Activated naive CD4-positive, alpha-beta T cell treated with anti-CD3 and anti-CD28 coated beads, Interleukin-2, amount 50 U/mL, for 24 hours (primary cell): Measurements from ENCODE around the gene TLR5.

Experiments
- H3K27ac Mint-ChIP-seq: one replicate; pipeline ENCODE4 v1.8.0; 2021; ENCODE audit warnings: mild to moderate bottlenecking, mixed read lengths
- H3K27me3 Mint-ChIP-seq: one replicate; pipeline ENCODE4 v1.8.0; 2021; ENCODE audit warnings: mixed read lengths
- H3K36me3 Mint-ChIP-seq: one replicate; pipeline ENCODE4 v1.8.0; 2021; ENCODE audit warnings: mixed read lengths
- H3K4me1 Mint-ChIP-seq: one replicate; pipeline ENCODE4 v1.8.0; 2021; ENCODE audit warnings: mixed read lengths
- H3K4me3 Mint-ChIP-seq: one replicate; pipeline ENCODE4 v1.8.0; 2021; ENCODE audit warnings: mild to moderate bottlenecking, mixed read lengths
- H3K9me3 Mint-ChIP-seq: one replicate; pipeline ENCODE4 v1.8.0; 2021; ENCODE audit warnings: mixed read lengths

The TLR5 gene

DNA sequence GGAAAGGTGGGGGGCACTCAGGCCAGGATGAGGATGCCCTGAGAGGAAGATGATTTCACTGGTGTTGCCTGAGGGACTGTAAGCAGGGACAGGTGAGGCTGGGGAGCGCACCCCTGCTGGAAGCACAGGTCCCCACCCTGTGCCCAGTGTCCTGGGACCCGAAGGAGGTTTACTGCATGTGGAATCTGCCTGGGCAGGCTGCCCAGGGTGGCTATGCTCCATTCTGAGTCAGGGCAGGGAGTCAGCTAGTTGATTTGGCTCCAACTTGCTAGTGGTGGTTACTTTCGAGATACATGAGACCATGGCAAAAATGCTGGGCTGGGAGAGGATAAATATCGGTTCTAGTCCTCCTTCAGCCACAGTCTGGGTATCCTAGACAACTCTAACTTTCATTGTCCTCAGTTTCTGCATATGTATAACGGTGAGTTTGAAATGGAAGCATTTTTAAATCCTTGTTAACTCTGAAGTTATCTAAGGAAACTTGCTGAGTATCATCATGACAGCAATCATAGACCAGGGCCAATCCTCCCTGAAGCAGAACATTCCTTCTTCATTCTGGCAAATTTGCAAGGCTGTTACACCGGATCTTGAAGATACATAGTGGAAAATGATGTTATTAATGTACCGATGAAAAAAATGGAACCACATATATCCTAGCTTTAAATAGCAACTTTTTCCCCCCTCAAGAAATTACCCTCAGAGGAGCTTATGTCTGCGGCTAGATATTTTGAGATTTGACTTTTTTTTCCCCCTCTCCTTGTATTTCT, 7.7 kb downstream of the TLR5 start:
- Mint-ChIP-seq H3K9me3 (no peaks in the 10 kb centered on the region), H3K27me3 (peaks cover 3% of the 10 kb centered on the region), H3K27ac (peak overlapping the region; percentile 48), H3K36me3 (peaks cover 5% of the 10 kb centered on the region), H3K4me1 (peaks cover 17% of the 10 kb centered on the region), H3K4me3 (no peak overlapping the region)

DNA sequence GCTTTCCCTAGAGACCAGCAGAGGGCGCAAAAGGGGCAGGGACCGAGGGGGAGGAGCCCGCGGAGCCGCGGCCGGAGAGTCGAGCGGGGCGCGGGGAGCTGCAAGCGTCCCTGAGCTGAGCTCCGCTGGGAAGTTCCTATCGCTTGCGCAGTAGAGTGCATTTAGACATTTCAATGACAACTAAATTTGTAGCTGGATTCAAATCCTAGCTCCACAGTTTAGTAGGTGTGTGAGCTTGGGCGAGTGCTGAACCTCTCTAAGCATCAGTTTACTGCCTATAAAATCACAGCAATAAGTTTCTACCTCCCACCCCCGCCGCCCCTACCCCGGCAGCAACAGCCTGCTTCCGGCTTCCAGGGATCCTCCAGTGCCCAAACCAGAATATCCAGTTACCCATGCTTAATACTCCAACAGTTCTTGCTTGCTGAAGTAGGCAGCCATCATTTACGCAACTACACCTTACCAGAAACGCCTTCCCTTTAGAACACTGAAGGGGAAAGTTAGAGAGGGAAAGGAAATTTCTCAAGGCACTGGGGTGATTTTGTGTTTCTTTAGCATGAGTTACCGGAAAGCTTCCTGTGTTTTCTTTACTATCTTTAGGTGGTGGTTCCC, 9.1 kb downstream of the TLR5 start:
- no peaks in the 10 kb centered on the region for H3K9me3 Mint-ChIP-seq
- no peak overlapping the region for H3K27ac Mint-ChIP-seq
- H3K4me1 Mint-ChIP-seq: peaks cover 24% of the 10 kb centered on the region
- H3K27me3 Mint-ChIP-seq: peaks cover 3% of the 10 kb centered on the region
- H3K4me3 Mint-ChIP-seq: peak overlapping the region; percentile 75
- peaks cover 4% of the 10 kb centered on the region for H3K36me3 Mint-ChIP-seq

DNA sequence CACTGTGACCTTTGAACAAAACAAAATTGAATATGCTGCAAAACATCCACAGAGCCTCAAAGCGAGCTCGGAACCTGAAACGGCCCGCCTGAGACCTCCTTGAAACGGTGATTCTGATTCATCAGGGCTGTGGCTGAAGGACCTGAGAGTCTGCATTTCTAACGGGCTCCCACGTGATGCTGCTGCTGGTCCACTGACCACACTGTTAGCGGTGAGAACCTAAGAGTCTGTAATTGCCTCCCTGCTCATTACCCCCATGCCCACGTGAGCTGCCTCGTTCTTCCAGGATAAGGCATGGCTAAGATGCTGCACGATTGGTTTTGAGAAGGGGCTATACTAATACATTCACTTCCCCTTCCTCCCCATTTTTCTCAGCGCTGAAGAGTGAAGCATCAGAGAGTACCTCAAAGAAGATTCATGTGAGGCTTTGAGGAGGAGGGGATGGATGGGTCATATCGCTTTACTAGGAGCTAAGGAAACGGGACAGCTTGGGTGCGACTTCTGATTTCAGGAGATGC, 9.7 kb downstream of the TLR5 start:
- Mint-ChIP-seq H3K4me3 (peak overlapping the region; percentile 75), H3K9me3 (no peaks in the 10 kb centered on the region)

DNA sequence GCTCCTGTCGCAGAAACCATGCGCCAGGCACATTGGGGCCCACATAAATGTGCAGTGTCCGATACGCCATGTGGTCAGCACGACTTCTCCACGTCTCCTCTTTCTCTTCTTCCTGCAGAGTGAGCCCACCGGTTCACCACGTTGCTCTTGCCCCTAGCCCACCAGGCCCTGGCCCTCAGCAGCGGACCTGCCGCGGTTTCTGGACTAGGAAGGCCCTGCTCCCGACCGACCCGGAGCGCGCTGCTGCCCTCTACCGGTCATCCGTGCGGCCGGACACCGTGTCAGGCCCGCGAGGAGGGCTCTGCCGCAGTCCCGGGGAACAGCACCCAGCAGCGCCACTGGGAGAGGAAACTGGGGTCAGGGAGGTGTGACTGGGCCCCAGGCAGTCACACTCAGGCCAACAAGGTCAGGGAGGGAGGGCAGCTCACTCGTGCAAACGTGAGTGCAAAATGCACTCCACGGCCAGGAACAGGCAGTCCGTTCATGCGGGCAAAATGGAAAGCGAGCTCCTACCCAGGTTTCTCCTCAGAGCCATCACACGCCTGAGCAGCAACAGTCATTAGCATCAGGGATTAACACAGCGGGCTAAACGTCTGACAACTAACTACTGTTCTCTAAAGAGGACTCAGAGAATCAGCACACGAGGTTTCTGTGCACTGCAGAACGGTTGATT, 13.7 kb downstream of the TLR5 start:
- peaks cover 5% of the 10 kb centered on the region for H3K36me3 Mint-ChIP-seq
- H3K4me1 Mint-ChIP-seq: peaks cover 22% of the 10 kb centered on the region
- H3K4me3 Mint-ChIP-seq: peak overlapping the region; percentile 80
- H3K9me3 Mint-ChIP-seq: no peaks in the 10 kb centered on the region
- no peak overlapping the region for H3K27ac Mint-ChIP-seq
- H3K27me3 Mint-ChIP-seq: no peaks in the 10 kb centered on the region

More for the DNA sequence above, 9.7 kb downstream of the TLR5 start:
- Mint-ChIP-seq H3K27ac (no peak overlapping the region), H3K36me3 (peaks cover 5% of the 10 kb centered on the region), H3K27me3 (peaks cover 3% of the 10 kb centered on the region), H3K4me1 (peaks cover 25% of the 10 kb centered on the region)

DNA sequence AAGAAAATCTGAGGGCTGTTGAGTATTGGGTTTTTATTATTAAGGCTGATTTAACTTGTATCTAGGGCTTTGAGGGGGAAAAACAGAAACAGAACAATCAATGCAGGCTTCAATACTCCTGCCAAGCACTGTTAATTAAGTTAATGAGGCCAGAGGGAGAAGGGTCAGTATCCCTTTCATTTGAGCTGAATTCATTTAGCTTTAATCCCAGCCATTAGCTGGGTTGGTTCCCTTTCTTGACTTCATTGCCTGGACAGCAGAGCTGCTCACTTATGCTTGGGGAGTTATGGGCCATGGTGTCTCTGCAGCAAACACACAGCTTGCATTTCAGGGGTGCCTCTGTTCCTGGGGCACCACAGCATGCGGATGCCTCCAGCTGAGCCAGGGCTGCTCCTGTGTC, 16.3 kb downstream of the TLR5 start:
- Mint-ChIP-seq H3K4me3 (no peak overlapping the region), H3K36me3 (peaks cover 5% of the 10 kb centered on the region), H3K27me3 (no peaks in the 10 kb centered on the region), H3K4me1 (peaks cover 19% of the 10 kb centered on the region), H3K9me3 (no peaks in the 10 kb centered on the region), H3K27ac (peak overlapping the region; percentile 30)

DNA sequence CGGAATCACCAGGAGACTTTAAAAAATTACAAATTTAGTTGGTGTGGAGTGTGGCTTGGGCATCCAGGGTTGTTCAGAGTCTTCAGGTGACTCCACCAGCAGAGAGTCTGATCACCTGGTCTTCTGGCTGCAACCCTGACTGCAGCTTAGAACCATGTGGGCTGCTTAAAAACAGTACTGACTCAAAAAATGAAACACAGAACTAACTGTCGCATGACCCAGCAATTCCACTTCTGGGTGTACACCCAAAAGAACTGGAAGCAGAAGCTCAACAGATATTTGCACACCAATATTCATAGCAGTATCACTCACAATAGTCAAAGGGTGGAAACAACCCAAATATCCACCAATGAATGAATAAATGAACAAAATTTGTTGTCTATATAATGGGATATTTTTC, 17.3 kb downstream of the TLR5 start:
- Mint-ChIP-seq H3K27me3 (no peaks in the 10 kb centered on the region), H3K4me3 (no peak overlapping the region), H3K27ac (peak overlapping the region; percentile 10), H3K4me1 (peaks cover 18% of the 10 kb centered on the region), H3K9me3 (no peaks in the 10 kb centered on the region), H3K36me3 (peaks cover 5% of the 10 kb centered on the region)

DNA sequence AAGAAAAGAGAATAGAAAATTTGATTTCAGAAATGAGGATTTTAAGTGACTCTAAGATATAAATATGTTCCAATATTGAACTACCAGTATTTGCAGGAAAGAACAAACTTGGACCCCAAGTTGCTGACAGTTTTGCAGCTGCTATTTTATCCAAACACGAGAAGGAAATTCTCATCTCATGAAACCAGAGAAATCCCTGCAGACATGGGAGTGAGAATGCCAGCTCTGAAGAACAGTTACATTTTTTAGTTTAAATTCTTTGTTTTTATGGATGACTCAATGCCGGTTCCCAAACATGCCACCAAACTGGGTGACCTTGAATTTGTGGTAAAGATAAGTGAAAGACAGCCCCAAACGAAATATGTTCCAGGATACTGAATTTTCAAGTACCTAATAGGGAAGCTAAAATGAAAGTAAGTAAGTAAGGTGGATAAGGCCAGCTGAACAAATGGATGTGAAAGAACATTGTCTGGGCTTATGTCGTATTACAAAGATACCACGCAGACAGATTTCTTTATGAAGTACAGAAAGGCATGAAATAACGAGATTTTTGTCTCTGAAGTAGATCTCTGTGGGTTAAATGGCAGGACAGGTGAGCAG, 19.9 kb downstream of the TLR5 start:
- Mint-ChIP-seq H3K36me3 (no peaks in the 10 kb centered on the region), H3K4me1 (peaks cover 6% of the 10 kb centered on the region), H3K4me3 (peak overlapping the region; percentile 73), H3K9me3 (no peaks in the 10 kb centered on the region), H3K27ac (no peak overlapping the region), H3K27me3 (no peaks in the 10 kb centered on the region)

DNA sequence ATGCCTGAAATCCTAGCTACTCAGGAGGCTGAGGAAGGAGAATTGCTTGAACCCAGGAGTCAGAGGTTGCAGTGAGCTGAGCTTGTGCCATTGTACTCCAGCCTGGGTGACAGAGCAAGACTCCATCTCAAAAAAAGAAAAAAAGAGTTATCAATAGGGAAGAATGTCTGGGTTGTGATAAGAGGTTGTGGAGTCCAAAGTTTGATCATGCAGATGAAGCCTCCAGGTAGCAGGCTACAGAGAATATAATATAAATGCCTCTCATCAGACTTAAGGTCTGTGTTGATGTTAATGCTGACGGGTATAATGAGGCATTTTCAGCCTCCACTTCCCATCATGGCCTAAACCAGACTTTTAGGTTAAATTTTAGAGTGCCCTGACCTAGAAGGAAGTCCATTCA, 24.6 kb downstream of the TLR5 start:
- no peaks in the 10 kb centered on the region for H3K9me3 Mint-ChIP-seq
- H3K27me3 Mint-ChIP-seq: no peaks in the 10 kb centered on the region
- H3K27ac Mint-ChIP-seq: no peak overlapping the region
- H3K4me3 Mint-ChIP-seq: no peak overlapping the region
- no peaks in the 10 kb centered on the region for H3K36me3 Mint-ChIP-seq
- H3K4me1 Mint-ChIP-seq: peaks cover 4% of the 10 kb centered on the region

DNA sequence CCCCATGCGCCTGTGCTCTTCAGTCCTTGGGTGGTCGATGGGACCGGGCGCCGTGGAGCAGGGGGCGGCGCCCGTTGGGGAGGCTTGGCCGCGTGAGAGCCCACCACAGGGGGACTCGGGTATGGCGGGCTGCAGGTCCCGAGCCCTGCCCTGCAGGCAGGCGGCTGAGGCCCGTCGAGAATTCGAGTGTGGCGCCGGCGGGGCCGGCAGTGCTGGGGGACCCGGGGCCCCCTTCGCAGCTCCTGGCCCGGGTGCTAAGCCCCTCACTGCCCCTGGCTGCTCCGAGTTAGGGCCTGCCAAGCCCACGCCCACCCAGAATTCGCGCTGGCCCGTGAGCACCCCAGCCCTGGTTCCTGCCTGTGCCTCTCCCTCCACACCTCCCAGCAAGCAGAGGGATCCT, 26.1 kb downstream of the TLR5 start:
- no peak overlapping the region for H3K4me3 Mint-ChIP-seq
- H3K27me3 Mint-ChIP-seq: no peaks in the 10 kb centered on the region
- H3K4me1 Mint-ChIP-seq: no peaks in the 10 kb centered on the region
- no peak overlapping the region for H3K27ac Mint-ChIP-seq
- H3K9me3 Mint-ChIP-seq: no peaks in the 10 kb centered on the region
- no peaks in the 10 kb centered on the region for H3K36me3 Mint-ChIP-seq

DNA sequence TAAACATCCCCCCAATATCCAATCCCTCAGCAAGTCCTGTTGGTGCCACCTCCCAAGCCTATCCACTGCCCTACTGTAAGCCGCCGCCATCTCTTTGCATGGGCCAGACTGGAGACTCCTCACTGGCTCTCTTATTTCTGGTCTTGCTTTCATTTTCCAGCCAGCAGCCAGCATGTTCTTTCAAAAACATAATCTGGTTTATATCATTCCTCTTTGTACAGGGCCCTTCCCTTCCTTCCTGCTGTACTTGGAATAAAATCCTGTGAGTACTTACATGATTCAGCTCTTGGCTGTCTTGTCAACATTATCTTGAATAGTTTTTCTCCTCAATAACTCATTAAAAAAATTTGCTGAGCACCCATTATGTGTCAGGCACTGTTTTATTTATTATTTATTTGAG, 28.2 kb downstream of the TLR5 start:
- no peak overlapping the region for H3K4me3 Mint-ChIP-seq
- no peaks in the 10 kb centered on the region for H3K9me3 Mint-ChIP-seq
- no peak overlapping the region for H3K27ac Mint-ChIP-seq
- H3K4me1 Mint-ChIP-seq: peaks cover 2% of the 10 kb centered on the region
- no peaks in the 10 kb centered on the region for H3K27me3 Mint-ChIP-seq
- H3K36me3 Mint-ChIP-seq: peaks cover 2% of the 10 kb centered on the region

DNA sequence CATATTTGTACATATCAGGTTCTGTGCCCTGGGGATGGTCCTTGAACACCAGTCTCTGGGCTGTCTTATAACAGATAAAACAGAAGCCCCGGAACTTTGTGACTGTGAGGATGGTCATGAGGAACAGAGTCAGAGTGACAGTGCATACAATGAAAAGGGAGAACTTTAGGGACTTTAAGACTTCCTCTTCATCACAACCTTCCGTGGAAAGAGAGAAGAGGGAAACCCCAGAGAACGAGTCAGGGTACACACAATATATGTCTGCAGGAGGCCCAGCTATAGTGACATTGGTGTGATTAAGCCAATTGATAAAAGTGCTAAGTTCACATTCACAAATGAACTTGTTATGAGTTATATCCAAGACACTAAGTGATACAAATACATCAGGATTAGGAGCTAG, 32.1 kb downstream of the TLR5 start:
- Mint-ChIP-seq H3K9me3 (no peaks in the 10 kb centered on the region), H3K4me1 (peaks cover 7% of the 10 kb centered on the region), H3K4me3 (no peak overlapping the region), H3K27me3 (no peaks in the 10 kb centered on the region), H3K36me3 (peaks cover 3% of the 10 kb centered on the region), H3K27ac (no peak overlapping the region)

DNA sequence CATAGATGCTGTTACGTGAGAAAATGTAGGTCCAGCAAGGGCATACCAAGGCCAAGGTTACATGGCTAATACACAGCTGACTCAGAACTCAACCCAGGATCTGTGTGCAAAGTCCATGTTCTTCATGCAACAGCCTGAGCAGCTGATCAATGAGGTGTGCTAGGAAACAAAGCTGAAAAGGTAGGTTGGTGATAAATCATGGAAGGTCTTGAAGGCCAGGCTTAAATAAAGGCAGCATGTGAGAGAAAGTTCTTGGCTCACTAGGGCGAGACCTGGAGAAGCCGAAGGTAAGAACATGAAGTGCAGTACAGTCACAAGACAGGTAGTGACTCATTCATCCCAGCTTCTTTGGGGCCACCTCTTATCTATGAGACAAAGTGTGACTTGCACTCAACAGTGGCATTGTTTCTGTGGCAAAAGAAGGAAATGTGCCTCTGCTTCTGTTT, 33.4 kb downstream of the TLR5 start:
- no peaks in the 10 kb centered on the region for H3K27me3 Mint-ChIP-seq
- H3K4me1 Mint-ChIP-seq: peaks cover 7% of the 10 kb centered on the region
- H3K9me3 Mint-ChIP-seq: no peaks in the 10 kb centered on the region
- peak overlapping the region; percentile 3 for H3K27ac Mint-ChIP-seq
- no peak overlapping the region for H3K4me3 Mint-ChIP-seq
- peaks cover 3% of the 10 kb centered on the region for H3K36me3 Mint-ChIP-seq

DNA sequence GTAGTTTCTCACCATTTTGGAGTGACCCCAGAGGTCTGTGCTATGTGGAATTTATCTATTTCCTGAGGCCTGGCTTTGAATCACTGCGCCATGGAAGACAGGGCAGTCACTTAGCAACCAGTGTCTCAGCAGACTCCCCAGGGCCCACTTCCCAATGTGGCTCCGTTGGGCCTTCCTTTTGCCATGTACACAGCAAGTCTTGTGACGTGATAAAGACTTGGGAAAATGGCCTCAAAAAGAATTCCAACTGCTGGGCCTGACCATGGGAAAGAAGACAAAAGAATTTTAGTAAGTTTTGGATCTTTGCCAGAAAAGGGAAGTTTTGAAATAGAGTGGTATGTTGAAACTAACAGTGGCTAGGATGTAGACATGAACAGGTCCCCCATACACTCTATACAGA, 36.2 kb downstream of the TLR5 start:
- H3K4me1 Mint-ChIP-seq: peaks cover 7% of the 10 kb centered on the region
- peaks cover 3% of the 10 kb centered on the region for H3K36me3 Mint-ChIP-seq
- H3K4me3 Mint-ChIP-seq: no peak overlapping the region
- H3K9me3 Mint-ChIP-seq: no peaks in the 10 kb centered on the region
- no peaks in the 10 kb centered on the region for H3K27me3 Mint-ChIP-seq
- H3K27ac Mint-ChIP-seq: no peak overlapping the region

DNA sequence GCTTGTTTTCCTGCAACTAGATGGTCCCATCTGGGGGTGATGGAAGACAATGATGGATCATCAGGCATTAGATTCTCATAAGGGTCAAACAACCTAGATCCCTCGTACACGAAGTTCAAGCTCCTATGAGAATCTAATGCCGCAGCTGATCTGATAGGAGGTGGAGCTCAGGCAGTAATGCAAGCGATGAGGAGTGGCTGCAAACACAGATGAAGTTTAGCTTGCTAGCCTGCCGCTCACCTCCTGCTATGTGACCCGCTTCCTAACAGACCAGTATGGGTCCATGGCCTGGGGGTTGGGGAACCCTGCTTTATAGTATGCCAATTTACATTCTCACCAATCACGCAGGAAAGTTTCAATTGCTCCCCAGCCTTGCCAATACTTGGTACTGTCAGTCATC, 37.5 kb downstream of the TLR5 start:
- H3K27me3 Mint-ChIP-seq: peaks cover 3% of the 10 kb centered on the region
- no peak overlapping the region for H3K27ac Mint-ChIP-seq
- no peak overlapping the region for H3K4me3 Mint-ChIP-seq
- peaks cover 5% of the 10 kb centered on the region for H3K36me3 Mint-ChIP-seq
- H3K9me3 Mint-ChIP-seq: no peaks in the 10 kb centered on the region
- peaks cover 7% of the 10 kb centered on the region for H3K4me1 Mint-ChIP-seq

DNA sequence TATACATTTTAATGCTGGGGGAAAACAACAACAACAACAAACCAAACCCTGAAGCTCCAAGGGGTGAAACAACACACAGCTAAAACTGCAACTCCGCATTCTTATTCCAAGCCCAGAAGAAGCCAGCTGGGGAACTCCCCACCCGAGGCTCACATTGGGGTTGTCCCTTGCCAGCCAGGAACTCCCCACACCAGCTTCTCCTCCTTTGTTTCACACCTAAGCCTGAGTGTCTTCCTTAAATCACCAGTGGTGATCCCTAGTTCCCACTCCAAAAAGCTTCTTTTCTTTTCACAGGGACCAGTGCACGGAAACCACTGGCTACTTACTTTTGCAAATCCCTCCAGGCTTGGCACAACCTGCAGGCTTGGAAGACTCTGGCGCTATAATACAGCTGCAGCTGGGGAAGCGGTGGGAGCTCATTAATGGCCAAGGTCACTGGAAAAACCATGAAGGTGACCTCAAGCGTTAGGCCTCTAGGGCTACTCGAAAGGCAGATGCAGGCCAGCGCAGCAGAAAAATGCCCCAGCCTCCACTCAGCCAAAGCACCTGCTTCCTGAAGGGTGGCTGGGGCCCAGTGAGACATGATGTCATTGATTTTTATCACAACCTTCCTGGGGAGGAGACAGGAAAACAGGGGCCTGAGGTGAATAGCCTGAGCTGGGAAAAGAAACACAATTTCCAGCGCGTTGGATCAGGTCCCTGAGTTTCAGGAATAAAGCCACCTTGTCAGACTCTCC, 40.1 kb downstream of the TLR5 start:
- Mint-ChIP-seq H3K4me3 (no peak overlapping the region), H3K9me3 (no peaks in the 10 kb centered on the region), H3K27me3 (peaks cover 5% of the 10 kb centered on the region), H3K36me3 (peaks cover 5% of the 10 kb centered on the region), H3K4me1 (no peaks in the 10 kb centered on the region), H3K27ac (no peak overlapping the region)
